HepG2 (cell line): ENCODE data around the gene ANKRD18B.

Experiments used
- ARNT ChIP-seq: fragments of 450-650 bp; IDR thresholded peaks from 2 replicates; pipeline ENCODE4 v1.6.1; 2017
- CEBPB ChIP-seq: IDR thresholded peaks from 2 replicates; pipeline ENCODE4 v1.6.1; 2011; ENCODE audit warnings: low read depth, low read length, improper control_type of control experiment, borderline replicate concordance
- FOXM1 ChIP-seq: sonication (generic); formaldehyde crosslinking; IDR thresholded peaks from 2 replicates; pipeline ENCODE4 v1.5.0; 2020; ENCODE audit warnings: missing genetic modification reagents
- MIER3 ChIP-seq: IDR thresholded peaks from 2 replicates; pipeline ENCODE4 v1.6.1; 2016; ENCODE audit warnings: missing compliant biosample characterization, borderline replicate concordance
- POLR2A ChIP-seq, 2 experiments: IDR thresholded peaks; 2 replicates each; pipeline ENCODE4 v1.6.1; 2011; ENCODE audit warnings: low read depth in 2 of 2, low read length in 2 of 2, mild to moderate bottlenecking in 1 of 2, moderate library complexity in 1 of 2; ENCODE audit not compliant: insufficient read depth in 1 of 2
- TARDBP ChIP-seq: sonication (generic); formaldehyde crosslinking; IDR thresholded peaks from 2 replicates; pipeline ENCODE4 v1.8.0; 2022; ENCODE audit warnings: mild to moderate bottlenecking, missing genetic modification reagents
- WIZ ChIP-seq: sonication (generic); formaldehyde crosslinking; IDR thresholded peaks from 2 replicates; pipeline ENCODE4 v1.5.1; 2020; ENCODE audit warnings: mild to moderate bottlenecking, missing genetic modification reagents
- ZNF121 ChIP-seq: sonication (generic); formaldehyde crosslinking; IDR thresholded peaks from 2 replicates; pipeline ENCODE4 v1.5.0; 2020; ENCODE audit warnings: mild to moderate bottlenecking, missing genetic modification reagents
- ZNF484 ChIP-seq: sonication (generic); formaldehyde crosslinking; IDR thresholded peaks from 2 replicates; pipeline ENCODE4 v1.5.1; 2020; ENCODE audit warnings: mild to moderate bottlenecking, low read depth, missing genetic modification reagents, borderline replicate concordance
- ZNF792 ChIP-seq: IDR thresholded peaks from 2 replicates; pipeline ENCODE4 v1.6.1; 2016
- TF ChIP-seq, protein P1 (sequence below), 2 experiments: fragments of 450-650 bp in 1 of 2; sonication (generic) in 1 of 2; formaldehyde crosslinking in 1 of 2; IDR thresholded peaks; 2 replicates each; pipeline versions ENCODE4 v1.6.1 to v1.8.0; 2016 to 2022; ENCODE audit warnings: antibody characterized with exemption in 1 of 2, mild to moderate bottlenecking in 1 of 2, missing genetic modification reagents in 1 of 2

DNA sequence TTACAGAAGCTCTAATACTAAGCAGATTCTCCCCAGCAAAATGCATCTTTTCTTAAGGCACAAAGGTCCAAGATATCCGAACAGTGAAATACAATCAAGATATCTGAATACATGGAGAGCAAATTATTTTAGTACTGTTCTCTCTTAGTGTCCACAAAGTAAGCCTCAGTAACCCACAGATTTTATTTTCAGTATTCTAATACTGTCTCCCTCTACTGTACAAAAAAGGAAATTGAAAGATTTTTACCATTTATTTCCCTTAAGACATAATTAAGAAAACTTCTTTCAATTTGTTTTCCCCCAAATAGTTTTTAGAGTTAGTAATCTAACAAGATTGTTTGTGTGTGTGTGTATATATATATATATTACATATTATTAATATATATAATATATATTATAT lies 25.7 kb upstream of the ANKRD18B start:
- TF ChIP-seq, protein P1, sequence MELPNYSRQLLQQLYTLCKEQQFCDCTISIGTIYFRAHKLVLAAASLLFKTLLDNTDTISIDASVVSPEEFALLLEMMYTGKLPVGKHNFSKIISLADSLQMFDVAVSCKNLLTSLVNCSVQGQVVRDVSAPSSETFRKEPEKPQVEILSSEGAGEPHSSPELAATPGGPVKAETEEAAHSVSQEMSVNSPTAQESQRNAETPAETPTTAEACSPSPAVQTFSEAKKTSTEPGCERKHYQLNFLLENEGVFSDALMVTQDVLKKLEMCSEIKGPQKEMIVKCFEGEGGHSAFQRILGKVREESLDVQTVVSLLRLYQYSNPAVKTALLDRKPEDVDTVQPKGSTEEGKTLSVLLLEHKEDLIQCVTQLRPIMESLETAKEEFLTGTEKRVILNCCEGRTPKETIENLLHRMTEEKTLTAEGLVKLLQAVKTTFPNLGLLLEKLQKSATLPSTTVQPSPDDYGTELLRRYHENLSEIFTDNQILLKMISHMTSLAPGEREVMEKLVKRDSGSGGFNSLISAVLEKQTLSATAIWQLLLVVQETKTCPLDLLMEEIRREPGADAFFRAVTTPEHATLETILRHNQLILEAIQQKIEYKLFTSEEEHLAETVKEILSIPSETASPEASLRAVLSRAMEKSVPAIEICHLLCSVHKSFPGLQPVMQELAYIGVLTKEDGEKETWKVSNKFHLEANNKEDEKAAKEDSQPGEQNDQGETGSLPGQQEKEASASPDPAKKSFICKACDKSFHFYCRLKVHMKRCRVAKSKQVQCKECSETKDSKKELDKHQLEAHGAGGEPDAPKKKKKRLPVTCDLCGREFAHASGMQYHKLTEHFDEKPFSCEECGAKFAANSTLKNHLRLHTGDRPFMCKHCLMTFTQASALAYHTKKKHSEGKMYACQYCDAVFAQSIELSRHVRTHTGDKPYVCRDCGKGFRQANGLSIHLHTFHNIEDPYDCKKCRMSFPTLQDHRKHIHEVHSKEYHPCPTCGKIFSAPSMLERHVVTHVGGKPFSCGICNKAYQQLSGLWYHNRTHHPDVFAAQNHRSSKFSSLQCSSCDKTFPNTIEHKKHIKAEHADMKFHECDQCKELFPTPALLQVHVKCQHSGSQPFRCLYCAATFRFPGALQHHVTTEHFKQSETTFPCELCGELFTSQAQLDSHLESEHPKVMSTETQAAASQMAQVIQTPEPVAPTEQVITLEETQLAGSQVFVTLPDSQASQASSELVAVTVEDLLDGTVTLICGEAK (IDR thresholded peaks at IDR 0.05): no peak
- TF ChIP-seq, protein P1 (CRISPR knock-in tag; IDR thresholded peaks at IDR 0.05): no peak
- TF ChIP-seq FOXM1 (CRISPR knock-in tag) (no peak), MIER3 (no peak), CEBPB (no peak), ZNF121 (no peak), ARNT (no peak), WIZ (CRISPR knock-in tag) (no peak), POLR2A (IDR thresholded peaks at IDR 0.05; ENCODE audit: insufficient read depth in 1 of 2, low read depth in 2 of 2, low read length in 2 of 2) (no peak), ZNF484 (CRISPR knock-in tag) (no peak), ZNF792 (CRISPR knock-in tag) (no peak), TARDBP (CRISPR knock-in tag) (no peak)
